Smooth muscle cell (in vitro differentiated cells): ENCODE measurements around the gene KCNH2. TPM values are rescaled to one million over a fixed set of nuclear protein-coding genes. Genes with fewer than 3 reads are reported as not detected.

Source experiments
- DNase-seq: peaks from one replicate; lab custom pipeline; 2025; ENCODE audit not compliant: unreplicated experiment; lab: John Stamatoyannopoulos, UW
- H2AFZ ChIP-seq: fragments of 200-600 bp; sonication (generic); 2 replicates; pipeline ENCODE4 v1.6.0; 2016; ENCODE audit warnings: antibody characterized with exemption, low read depth, mild to moderate bottlenecking
- H3F3A ChIP-seq: fragments of 200-600 bp; sonication (generic); 2 replicates; pipeline ENCODE4 v1.6.0; 2017; ENCODE audit warnings: antibody characterized with exemption, low read depth
- H3K27ac ChIP-seq: fragments of 200-600 bp; sonication (generic); 2 replicates; pipeline ENCODE4 v1.5.1; 2016; ENCODE audit warnings: low read depth, mild to moderate bottlenecking
- H3K27me3 ChIP-seq: fragments of 200-600 bp; sonication (generic); 2 replicates; pipeline ENCODE4 v1.6.1; 2016; ENCODE audit warnings: low read depth, mild to moderate bottlenecking
- H3K36me3 ChIP-seq: fragments of 200-600 bp; sonication (generic); 2 replicates; pipeline ENCODE4 v1.5.1; 2016; ENCODE audit warnings: low read depth
- H3K4me1 ChIP-seq: fragments of 200-600 bp; sonication (generic); 2 replicates; pipeline ENCODE4 v1.5.1; 2016; ENCODE audit warnings: low read depth
- H3K4me2 ChIP-seq: fragments of 200-600 bp; sonication (generic); 2 replicates; pipeline ENCODE4 v1.6.0; 2016; ENCODE audit warnings: mild to moderate bottlenecking
- H3K4me3 ChIP-seq: fragments of 200-600 bp; sonication (generic); 2 replicates; pipeline ENCODE4 v1.5.1; 2016; ENCODE audit warnings: mild to moderate bottlenecking
- H3K79me2 ChIP-seq: fragments of 200-600 bp; sonication (generic); 2 replicates; pipeline ENCODE4 v1.6.0; 2016; ENCODE audit warnings: low read depth, mild to moderate bottlenecking
- H3K9ac ChIP-seq: fragments of 200-600 bp; sonication (generic); 2 replicates; pipeline ENCODE4 v1.6.0; 2016; ENCODE audit warnings: low read depth
- H3K9me3 ChIP-seq: fragments of 200-600 bp; sonication (generic); replicated peaks from 2 replicates; pipeline ENCODE4 v1.5.1; 2016; ENCODE audit warnings: low read depth
- H4K20me1 ChIP-seq: fragments of 200-600 bp; sonication (generic); 2 replicates; pipeline ENCODE4 v1.6.0; 2016; ENCODE audit warnings: low read depth
- WGBS: methylation state at CpG from one replicate; pipeline ENCODE4 v1.1.7; 2016; ENCODE audit warnings: low lambda C conversion rate; 5-methylcytosine and 5-hydroxymethylcytosine counted together
- polyA plus RNA-seq: library from polyadenylated mRNA; unstranded; fragments of >200 nt; fragmentation: Nextera tagmentation; extraction: Ambion mirVana; gene quantifications from 2 replicates; pipeline ENCODE4 v1.2.1, GENCODE V29; 2016
- total RNA-seq: library from RNA; depleted of rRNA; stranded (reverse); fragments of >200 nt; gene quantifications from 2 replicates; pipeline ENCODE4 v1.2.3, GENCODE V29; 2014
- TF ChIP-seq, protein P1 (sequence below): fragments of 200-600 bp; sonication (generic); IDR thresholded peaks from 2 replicates; pipeline ENCODE4 v1.5.1; 2017; ENCODE audit warnings: borderline replicate concordance, mild to moderate bottlenecking, antibody characterized with exemption; ENCODE audit not compliant: insufficient read depth, poor library complexity, severe bottlenecking

KCNH2 gene
- total and polyA plus RNA-seq, 2 experiments from 2014 or later, result 12.9 to 37.7 TPM

DNA sequence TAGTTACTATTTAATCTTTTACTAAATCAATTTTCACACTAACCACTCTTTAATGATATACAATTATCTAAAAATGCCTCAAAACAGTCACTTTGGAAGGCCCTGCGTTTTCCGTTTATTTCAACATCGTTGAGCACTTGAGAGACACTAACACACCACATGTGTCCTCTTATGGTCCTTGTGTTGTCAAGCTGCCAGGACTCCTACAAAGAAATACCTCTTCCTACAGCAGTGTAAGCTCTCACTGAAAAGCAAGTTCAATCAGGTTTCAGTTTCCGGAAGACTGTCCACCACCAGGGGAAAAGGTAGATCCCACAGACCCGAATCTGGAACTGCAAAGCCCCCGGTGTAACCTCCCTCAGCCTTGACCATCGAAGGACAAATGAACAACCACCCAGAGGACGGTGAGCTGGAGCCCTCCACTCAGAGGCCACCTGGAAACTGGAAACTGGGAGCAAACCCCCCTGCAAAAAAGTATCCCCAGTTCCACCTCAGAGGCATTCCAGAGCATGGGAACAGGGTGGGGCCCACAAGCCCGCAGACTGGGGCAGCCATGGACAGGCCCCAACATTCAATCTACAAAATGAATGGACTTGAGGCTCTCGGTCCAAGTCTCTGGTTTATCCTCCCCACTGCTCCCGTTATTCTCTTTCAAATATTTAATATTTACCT, 37.6 kb downstream of the KCNH2 start:
- Histone ChIP-seq H3K9ac (no peak overlapping the region), H3K4me2 (no peak overlapping the region), H3K4me3 (no peak overlapping the region), H3F3A (peaks cover 3% of the 10 kb centered on the region), H3K79me2 (no peaks in the 10 kb centered on the region), H3K27ac (no peak overlapping the region), H3K27me3 (no peaks in the 10 kb centered on the region), H3K36me3 (no peaks in the 10 kb centered on the region), H3K9me3 (no peaks in the 10 kb centered on the region), H2AFZ (no peak overlapping the region), H3K4me1 (peaks cover 12% of the 10 kb centered on the region), H4K20me1 (no peaks in the 10 kb centered on the region)
- TF ChIP-seq, protein P1, sequence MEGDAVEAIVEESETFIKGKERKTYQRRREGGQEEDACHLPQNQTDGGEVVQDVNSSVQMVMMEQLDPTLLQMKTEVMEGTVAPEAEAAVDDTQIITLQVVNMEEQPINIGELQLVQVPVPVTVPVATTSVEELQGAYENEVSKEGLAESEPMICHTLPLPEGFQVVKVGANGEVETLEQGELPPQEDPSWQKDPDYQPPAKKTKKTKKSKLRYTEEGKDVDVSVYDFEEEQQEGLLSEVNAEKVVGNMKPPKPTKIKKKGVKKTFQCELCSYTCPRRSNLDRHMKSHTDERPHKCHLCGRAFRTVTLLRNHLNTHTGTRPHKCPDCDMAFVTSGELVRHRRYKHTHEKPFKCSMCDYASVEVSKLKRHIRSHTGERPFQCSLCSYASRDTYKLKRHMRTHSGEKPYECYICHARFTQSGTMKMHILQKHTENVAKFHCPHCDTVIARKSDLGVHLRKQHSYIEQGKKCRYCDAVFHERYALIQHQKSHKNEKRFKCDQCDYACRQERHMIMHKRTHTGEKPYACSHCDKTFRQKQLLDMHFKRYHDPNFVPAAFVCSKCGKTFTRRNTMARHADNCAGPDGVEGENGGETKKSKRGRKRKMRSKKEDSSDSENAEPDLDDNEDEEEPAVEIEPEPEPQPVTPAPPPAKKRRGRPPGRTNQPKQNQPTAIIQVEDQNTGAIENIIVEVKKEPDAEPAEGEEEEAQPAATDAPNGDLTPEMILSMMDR, result no peak
- 91% methylated on average over 11 of the region's 11 CpGs for WGBS
- no peak for DNase-seq

DNA sequence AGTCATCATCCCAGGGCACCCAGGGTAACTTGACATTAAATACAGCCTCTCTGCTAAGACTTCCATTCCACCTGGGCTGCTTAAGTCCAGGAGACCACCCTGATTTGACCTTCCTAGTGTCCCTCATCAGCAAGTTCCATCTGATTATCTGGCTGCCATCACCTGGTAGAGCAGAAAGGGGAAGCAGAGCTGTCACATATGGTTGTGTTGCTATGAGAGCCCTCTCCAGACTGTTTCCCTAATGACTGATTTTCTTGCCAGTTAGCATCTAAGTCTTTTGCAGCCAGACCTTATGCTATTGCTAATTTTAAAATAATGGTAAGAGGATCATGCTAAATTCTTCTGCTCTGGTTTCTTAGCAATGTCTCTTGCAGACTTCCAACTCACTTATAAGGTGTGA, 38.7 kb downstream of the KCNH2 start:
- H2AFZ ChIP-seq, result no peak overlapping the region
- TF ChIP-seq, protein P1, result no peak
- no peak overlapping the region for H3K9ac ChIP-seq
- no peaks in the 10 kb centered on the region for H3K79me2 ChIP-seq
- no peaks in the 10 kb centered on the region for H3K9me3 ChIP-seq
- H3K27me3 ChIP-seq, result no peaks in the 10 kb centered on the region
- peaks cover 4% of the 10 kb centered on the region for H3K4me1 ChIP-seq
- no peak overlapping the region for H3K27ac ChIP-seq
- H3F3A ChIP-seq, result peaks cover 3% of the 10 kb centered on the region
- no peak overlapping the region for H3K4me2 ChIP-seq
- H4K20me1 ChIP-seq, result no peaks in the 10 kb centered on the region
- H3K4me3 ChIP-seq, result no peak overlapping the region
- no peak for DNase-seq
- no peaks in the 10 kb centered on the region for H3K36me3 ChIP-seq

DNA sequence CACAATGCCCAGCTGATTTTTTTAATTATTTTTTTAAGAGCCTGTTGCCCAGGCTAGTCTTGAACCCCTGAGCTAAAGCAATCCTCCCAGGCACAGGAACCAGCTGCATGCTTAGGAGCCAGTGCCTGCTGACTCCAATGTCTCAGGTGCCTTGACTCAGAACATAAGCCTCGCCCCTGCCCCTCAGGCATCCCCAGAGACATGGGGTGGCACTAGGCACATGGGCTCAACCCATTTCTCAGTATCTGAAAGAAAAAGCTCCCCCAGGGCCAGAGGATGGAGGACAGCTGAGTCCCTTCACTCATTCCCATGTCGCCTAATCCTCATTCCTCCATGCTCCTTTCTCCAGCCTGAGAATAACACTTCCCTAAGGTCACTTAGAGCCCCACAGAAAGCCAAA, 39.1 kb downstream of the KCNH2 start:
- 92% methylated on average over 2 of the region's 2 CpGs for WGBS
- no peak overlapping the region for H3K27ac ChIP-seq
- peaks cover 3% of the 10 kb centered on the region for H3F3A ChIP-seq
- H3K27me3 ChIP-seq, result no peaks in the 10 kb centered on the region
- TF ChIP-seq, protein P1, result no peak
- no peak overlapping the region for H3K4me2 ChIP-seq
- H3K79me2 ChIP-seq, result no peaks in the 10 kb centered on the region
- no peak overlapping the region for H2AFZ ChIP-seq
- H4K20me1 ChIP-seq, result no peaks in the 10 kb centered on the region
- no peak overlapping the region for H3K9ac ChIP-seq
- H3K4me3 ChIP-seq, result no peak overlapping the region
- no peaks in the 10 kb centered on the region for H3K36me3 ChIP-seq
- DNase-seq, result no peak
- H3K9me3 ChIP-seq, result no peaks in the 10 kb centered on the region
- peaks cover 4% of the 10 kb centered on the region for H3K4me1 ChIP-seq

DNA sequence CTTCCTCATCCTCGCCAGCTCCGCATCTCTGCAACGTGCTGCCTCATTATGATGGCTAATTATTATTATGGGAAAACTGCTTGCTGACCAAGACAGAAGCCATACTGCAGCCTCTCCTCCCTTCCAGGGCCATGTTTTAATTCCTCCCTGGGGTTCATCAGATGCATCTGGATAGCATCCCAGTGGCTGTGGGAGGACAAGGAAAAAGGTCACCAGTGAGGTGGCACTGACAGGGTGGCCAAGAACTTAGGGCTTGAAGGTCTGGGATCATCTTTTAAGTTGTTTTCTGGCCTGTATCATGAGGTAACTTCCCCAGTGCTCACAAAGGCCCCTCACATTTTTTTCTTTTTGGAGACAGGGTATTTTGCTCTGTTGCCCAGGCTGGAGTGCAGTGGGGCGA, 39.6 kb downstream of the KCNH2 start:
- H3K27ac ChIP-seq, result no peak overlapping the region
- no peak overlapping the region for H2AFZ ChIP-seq
- H3K4me3 ChIP-seq, result no peak overlapping the region
- TF ChIP-seq, protein P1, result no peak
- H3K79me2 ChIP-seq, result no peaks in the 10 kb centered on the region
- no peaks in the 10 kb centered on the region for H4K20me1 ChIP-seq
- DNase-seq, result no peak
- WGBS, result 75% methylated on average over 4 of the region's 4 CpGs
- no peaks in the 10 kb centered on the region for H3K36me3 ChIP-seq
- H3F3A ChIP-seq, result peaks cover 3% of the 10 kb centered on the region
- no peaks in the 10 kb centered on the region for H3K27me3 ChIP-seq
- H3K9me3 ChIP-seq, result no peaks in the 10 kb centered on the region
- peak overlapping the region; percentile 21 for H3K4me2 ChIP-seq
- no peak overlapping the region for H3K9ac ChIP-seq
- H3K4me1 ChIP-seq, result peaks cover 4% of the 10 kb centered on the region
